H9 (cell line): Measurements from ENCODE around the gene TAF1. TPM values are rescaled to one million over a fixed set of nuclear protein-coding genes. Genes with fewer than 3 reads are reported as not detected.

ENCODE experiments used
- DNase-seq: peaks from one replicate; pipeline ENCODE4 v3.0.0-alpha.2; 2017
- H2AFZ ChIP-seq: one replicate; pipeline ENCODE4 v1.6.1; 2013; ENCODE audit warnings: mild to moderate bottlenecking, low read length, control low read depth, moderate library complexity
- H2AK5ac ChIP-seq: 2 replicates; pipeline ENCODE4 v1.6.1; 2013; ENCODE audit warnings: low read length, control low read depth, mixed read lengths; ENCODE audit not compliant: insufficient read length
- H2BK120ac ChIP-seq: one replicate; pipeline ENCODE4 v1.6.1; 2013; ENCODE audit warnings: low read depth, mild to moderate bottlenecking, low read length, control low read depth, inconsistent platforms; ENCODE audit not compliant: poor library complexity, severe bottlenecking
- H2BK12ac ChIP-seq: 2 replicates; pipeline ENCODE4 v1.6.1; 2013; ENCODE audit warnings: low read length, control low read depth, mixed read lengths, low read depth; ENCODE audit not compliant: insufficient read length
- H2BK15ac ChIP-seq: 2 replicates; pipeline ENCODE4 v1.6.1; 2013; ENCODE audit warnings: low read depth, low read length, control low read depth
- H2BK20ac ChIP-seq: one replicate; pipeline ENCODE4 v1.6.1; 2013; ENCODE audit warnings: low read depth, mild to moderate bottlenecking, low read length, control low read depth, inconsistent platforms; ENCODE audit not compliant: poor library complexity, severe bottlenecking
- H2BK5ac ChIP-seq: 2 replicates; pipeline ENCODE4 v1.6.1; 2013; ENCODE audit warnings: low read length, control low read depth, mixed read lengths; ENCODE audit not compliant: insufficient read length
- H3K14ac ChIP-seq: 2 replicates; pipeline ENCODE4 v1.6.1; 2013; ENCODE audit warnings: low read length, control low read depth; ENCODE audit not compliant: insufficient read depth
- H3K18ac ChIP-seq: 2 replicates; pipeline ENCODE4 v1.6.1; 2013; ENCODE audit warnings: low read depth, mild to moderate bottlenecking, mixed read lengths, low read length, control low read depth; ENCODE audit not compliant: insufficient read length
- H3K23ac ChIP-seq: 2 replicates; pipeline ENCODE4 v1.6.1; 2013; ENCODE audit warnings: low read length, control low read depth, mixed read lengths, low read depth; ENCODE audit not compliant: insufficient read length
- H3K23me2 ChIP-seq: 2 replicates; pipeline ENCODE4 v1.6.1; 2013; ENCODE audit warnings: low read depth, mild to moderate bottlenecking, mixed read lengths, low read length, control low read depth; ENCODE audit not compliant: insufficient read length, poor library complexity, severe bottlenecking
- H3K27ac ChIP-seq: 2 replicates; pipeline ENCODE4 v1.5.1; 2013; ENCODE audit warnings: low read length, control low read depth, mixed read lengths, low read depth; ENCODE audit not compliant: insufficient read length
- H3K27me3 ChIP-seq: 2 replicates; pipeline ENCODE4 v1.6.1; 2013; ENCODE audit warnings: low read length, control low read depth, inconsistent platforms; ENCODE audit not compliant: insufficient read depth
- H3K4ac ChIP-seq: 2 replicates; pipeline ENCODE4 v1.6.1; 2013; ENCODE audit warnings: low read depth, mild to moderate bottlenecking, control low read depth, inconsistent platforms, low read length, moderate library complexity
- H3K4me1 ChIP-seq: 2 replicates; pipeline ENCODE4 v1.6.1; 2013; ENCODE audit warnings: low read length, control low read depth, inconsistent platforms; ENCODE audit not compliant: insufficient read depth
- H3K4me2 ChIP-seq: 2 replicates; pipeline ENCODE4 v1.6.1; 2013; ENCODE audit warnings: low read length, control low read depth, mixed read lengths; ENCODE audit not compliant: insufficient read length, insufficient read depth
- H3K56ac ChIP-seq: 2 replicates; pipeline ENCODE4 v1.6.1; 2013; ENCODE audit warnings: low read depth, mild to moderate bottlenecking, mixed read lengths, low read length, control low read depth; ENCODE audit not compliant: insufficient read length
- H3K79me1 ChIP-seq: 2 replicates; pipeline ENCODE4 v1.6.1; 2013; ENCODE audit warnings: low read depth, mild to moderate bottlenecking, moderate library complexity, low read length, control low read depth, inconsistent platforms; ENCODE audit not compliant: insufficient read depth, poor library complexity, severe bottlenecking
- H3K79me2 ChIP-seq: 2 replicates; pipeline ENCODE4 v1.6.1; 2013; ENCODE audit warnings: low read length, control low read depth, inconsistent platforms; ENCODE audit not compliant: insufficient read depth
- H3K9ac ChIP-seq: 2 replicates; pipeline ENCODE4 v1.6.1; 2013; ENCODE audit warnings: low read length, control low read depth, mixed read lengths; ENCODE audit not compliant: insufficient read length; ENCODE audit errors: extremely low read depth
- H3K9me3 ChIP-seq: one replicate; pipeline ENCODE4 v1.6.1; 2013; ENCODE audit warnings: low read depth, low read length, inconsistent platforms; ENCODE audit not compliant: control insufficient read depth
- H3T11ph ChIP-seq: one replicate; pipeline ENCODE4 v1.6.1; 2013; ENCODE audit warnings: mild to moderate bottlenecking, low read length, control low read depth, inconsistent platforms
- H4K20me1 ChIP-seq: one replicate; pipeline ENCODE4 v1.6.1; 2013; ENCODE audit not compliant: control insufficient read depth, insufficient read length, insufficient read depth
- H4K5ac ChIP-seq: 2 replicates; pipeline ENCODE4 v1.6.1; 2013; ENCODE audit warnings: low read depth, mild to moderate bottlenecking, mixed read lengths, low read length, control low read depth; ENCODE audit not compliant: insufficient read length
- H4K8ac ChIP-seq: replicated peaks from 2 replicates; pipeline ENCODE4 v1.6.1; 2013; ENCODE audit warnings: low read length, control low read depth, mixed read lengths, low read depth; ENCODE audit not compliant: insufficient read length
- H4K91ac ChIP-seq: 2 replicates; pipeline ENCODE4 v1.6.1; 2013; ENCODE audit warnings: low read depth, mild to moderate bottlenecking, moderate library complexity, mixed read lengths, low read length, control low read depth; ENCODE audit not compliant: insufficient read length
- H3K27ac Mint-ChIP-seq, 3 experiments: 2 replicates in 2 of 3; 3 replicates in 1 of 3; pipeline ENCODE4 v1.8.0; 2020 to 2021; ENCODE audit warnings: mixed read lengths in 3 of 3, mild to moderate bottlenecking in 1 of 3, moderate library complexity in 1 of 3
- H3K27me3 Mint-ChIP-seq: 2 replicates; pipeline ENCODE4 v1.8.0; 2021; ENCODE audit warnings: low read depth, mild to moderate bottlenecking, moderate library complexity, mixed read lengths
- H3K36me3 Mint-ChIP-seq, 3 experiments: 2 replicates in 2 of 3; 3 replicates in 1 of 3; pipeline ENCODE4 v1.8.0; 2020 to 2021; ENCODE audit warnings: low read depth in 3 of 3, mixed read lengths in 3 of 3; ENCODE audit not compliant: insufficient read depth in 1 of 3
- H3K4me1 Mint-ChIP-seq, 2 experiments: 2 replicates each; pipeline ENCODE4 v1.8.0; 2020; ENCODE audit warnings: mixed read lengths in 2 of 2
- H3K4me3 Mint-ChIP-seq, 2 experiments: 2 replicates in 1 of 2; 3 replicates in 1 of 2; pipeline ENCODE4 v1.8.0; 2020 to 2021; ENCODE audit warnings: mild to moderate bottlenecking in 2 of 2, mixed read lengths in 2 of 2, moderate library complexity in 1 of 2
- H3K9me3 Mint-ChIP-seq, 2 experiments: 2 replicates in 1 of 2; 3 replicates in 1 of 2; pipeline ENCODE4 v1.8.0; 2020; ENCODE audit warnings: mild to moderate bottlenecking in 2 of 2, mixed read lengths in 2 of 2, moderate library complexity in 1 of 2
- WGBS: extraction: QIAGEN DNeasy Blood & Tissue Kit; methylation state at CpG from one replicate; pipeline ENCODE4 v1.1.7; 2013; ENCODE audit warnings: missing lambda C conversion rate, low lambda C conversion rate, mixed read lengths; ENCODE audit not compliant: insufficient read length; ENCODE audit errors: extremely low coverage; 5-methylcytosine and 5-hydroxymethylcytosine counted together
- total RNA-seq: library from RNA; stranded (reverse); gene quantifications from 2 replicates; pipeline ENCODE4 v1.2.1, GENCODE V29; 2021
- TF ChIP-seq, protein P1 (sequence below): fragments of 200-600 bp; sonication (generic); conservative IDR thresholded peaks from 3 replicates; pipeline ENCODE4 v1.8.0; 2021; ENCODE audit warnings: antibody characterized with exemption, mild to moderate bottlenecking

TAF1 gene
- total RNA-seq, 1 experiment from 2014 or later = 32.2 TPM

DNA sequence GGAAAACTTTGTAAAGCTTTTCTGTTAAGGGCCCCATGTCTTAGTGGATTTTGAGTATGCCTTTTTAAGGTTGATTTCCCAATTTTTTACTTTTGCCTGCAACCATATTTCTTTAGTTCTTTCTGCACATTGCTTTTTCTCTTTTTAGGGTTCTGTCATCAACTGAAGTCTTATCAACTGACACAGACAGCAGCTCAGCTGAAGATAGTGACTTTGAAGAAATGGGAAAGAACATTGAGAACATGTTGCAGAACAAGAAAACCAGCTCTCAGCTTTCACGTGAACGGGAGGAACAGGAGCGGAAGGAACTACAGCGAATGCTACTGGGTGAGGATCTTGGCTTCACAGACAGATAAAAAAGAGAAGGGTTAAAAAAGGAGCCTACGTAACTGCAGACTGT lies 27.8 kb downstream of the TAF1 start:
- Histone ChIP-seq H2BK120ac (no peak overlapping the region), H4K8ac (no peak overlapping the region), H3K9ac (no peak overlapping the region), H3K14ac (no peak overlapping the region), H4K5ac (no peak overlapping the region), H3K9me3 (peaks cover 7% of the 10 kb centered on the region), H3K56ac (no peak overlapping the region), H3T11ph (no peak overlapping the region), H2AFZ (no peak overlapping the region), H3K27ac (no peak overlapping the region), H3K23ac (no peak overlapping the region), H3K79me1 (no peaks in the 10 kb centered on the region), H3K4me2 (no peak overlapping the region), H3K4ac (no peak overlapping the region), H3K23me2 (no peaks in the 10 kb centered on the region), H4K20me1 (no peaks in the 10 kb centered on the region), H2BK12ac (no peak overlapping the region), H3K27me3 (no peaks in the 10 kb centered on the region), H2BK20ac (no peak overlapping the region), H4K91ac (no peak overlapping the region), H3K4me1 (no peaks in the 10 kb centered on the region), H2BK5ac (no peak overlapping the region), H3K18ac (no peak overlapping the region), H2BK15ac (no peak overlapping the region), H3K79me2 (no peaks in the 10 kb centered on the region), H2AK5ac (no peak overlapping the region)
- Mint-ChIP-seq H3K27ac (no peak overlapping the region), H3K9me3 (peaks cover 66 to 76% of the 10 kb centered on the region in 2 experiments), H3K4me3 (no peak overlapping the region), H3K36me3 (peaks cover 44 to 88% (median 84%) of the 10 kb centered on the region in 3 experiments), H3K27me3 (no peaks in the 10 kb centered on the region), H3K4me1 (no peaks in the 10 kb centered on the region)
- TF ChIP-seq, protein P1, sequence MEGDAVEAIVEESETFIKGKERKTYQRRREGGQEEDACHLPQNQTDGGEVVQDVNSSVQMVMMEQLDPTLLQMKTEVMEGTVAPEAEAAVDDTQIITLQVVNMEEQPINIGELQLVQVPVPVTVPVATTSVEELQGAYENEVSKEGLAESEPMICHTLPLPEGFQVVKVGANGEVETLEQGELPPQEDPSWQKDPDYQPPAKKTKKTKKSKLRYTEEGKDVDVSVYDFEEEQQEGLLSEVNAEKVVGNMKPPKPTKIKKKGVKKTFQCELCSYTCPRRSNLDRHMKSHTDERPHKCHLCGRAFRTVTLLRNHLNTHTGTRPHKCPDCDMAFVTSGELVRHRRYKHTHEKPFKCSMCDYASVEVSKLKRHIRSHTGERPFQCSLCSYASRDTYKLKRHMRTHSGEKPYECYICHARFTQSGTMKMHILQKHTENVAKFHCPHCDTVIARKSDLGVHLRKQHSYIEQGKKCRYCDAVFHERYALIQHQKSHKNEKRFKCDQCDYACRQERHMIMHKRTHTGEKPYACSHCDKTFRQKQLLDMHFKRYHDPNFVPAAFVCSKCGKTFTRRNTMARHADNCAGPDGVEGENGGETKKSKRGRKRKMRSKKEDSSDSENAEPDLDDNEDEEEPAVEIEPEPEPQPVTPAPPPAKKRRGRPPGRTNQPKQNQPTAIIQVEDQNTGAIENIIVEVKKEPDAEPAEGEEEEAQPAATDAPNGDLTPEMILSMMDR = no peak
- no CpG with 5 or more reads among the region's 5 CpGs for WGBS
- no peak for DNase-seq
